C4-2B (cell line): ENCODE data around the gene ZFYVE19.

Source experiments
- ZFX ChIP-seq: fragments of 450-650 bp; IDR thresholded peaks from 2 replicates; pipeline ENCODE4 v1.6.1; 2017
- TF ChIP-seq, protein P1 (sequence below): fragments of 450-650 bp; conservative IDR thresholded peaks from 2 replicates; pipeline ENCODE4 v1.5.1; 2017; ENCODE audit warnings: mild to moderate bottlenecking

DNA sequence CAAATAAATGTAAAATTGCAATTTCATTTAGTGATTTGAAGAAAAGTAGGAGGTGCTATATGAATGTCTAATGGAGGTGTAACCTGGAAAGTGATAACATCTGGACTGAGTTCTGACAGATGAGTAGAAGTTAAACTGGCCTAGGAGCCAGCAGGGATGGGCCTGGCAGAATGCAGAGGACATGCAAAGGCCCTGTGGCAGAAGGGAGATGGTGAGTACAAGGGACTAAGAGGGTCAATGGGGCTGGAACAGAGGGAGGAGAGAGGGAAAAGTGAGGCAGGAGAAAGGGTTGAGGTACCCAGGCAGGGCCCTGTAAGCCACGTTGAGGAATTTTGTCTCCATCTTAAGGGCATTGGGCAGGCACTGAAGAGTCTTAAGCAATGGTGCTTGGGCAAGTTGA is 25.0 kb downstream of the ZFYVE19 start:
- TF ChIP-seq, protein P1, sequence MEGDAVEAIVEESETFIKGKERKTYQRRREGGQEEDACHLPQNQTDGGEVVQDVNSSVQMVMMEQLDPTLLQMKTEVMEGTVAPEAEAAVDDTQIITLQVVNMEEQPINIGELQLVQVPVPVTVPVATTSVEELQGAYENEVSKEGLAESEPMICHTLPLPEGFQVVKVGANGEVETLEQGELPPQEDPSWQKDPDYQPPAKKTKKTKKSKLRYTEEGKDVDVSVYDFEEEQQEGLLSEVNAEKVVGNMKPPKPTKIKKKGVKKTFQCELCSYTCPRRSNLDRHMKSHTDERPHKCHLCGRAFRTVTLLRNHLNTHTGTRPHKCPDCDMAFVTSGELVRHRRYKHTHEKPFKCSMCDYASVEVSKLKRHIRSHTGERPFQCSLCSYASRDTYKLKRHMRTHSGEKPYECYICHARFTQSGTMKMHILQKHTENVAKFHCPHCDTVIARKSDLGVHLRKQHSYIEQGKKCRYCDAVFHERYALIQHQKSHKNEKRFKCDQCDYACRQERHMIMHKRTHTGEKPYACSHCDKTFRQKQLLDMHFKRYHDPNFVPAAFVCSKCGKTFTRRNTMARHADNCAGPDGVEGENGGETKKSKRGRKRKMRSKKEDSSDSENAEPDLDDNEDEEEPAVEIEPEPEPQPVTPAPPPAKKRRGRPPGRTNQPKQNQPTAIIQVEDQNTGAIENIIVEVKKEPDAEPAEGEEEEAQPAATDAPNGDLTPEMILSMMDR, result no peak
- no peak for TF ChIP-seq ZFX
